Activated CD4-positive, alpha-beta T cell treated with anti-CD3 and anti-CD28 coated beads, Interleukin-2, amount 10 ng/mL, durations not matched to agents 24 days and 14 days (primary cell): Measurements from ENCODE around the gene OR10D3. TPM values are rescaled to one million over a fixed set of nuclear protein-coding genes. Genes with fewer than 3 reads are reported as not detected.
"Not testable (repeated sequence)": the region's sequence is repeated elsewhere in the genome, so short reads cannot be mapped to it uniquely, and the experiment has no call there.

Source experiments
- DNase-seq: peaks from one replicate; pipeline ENCODE4 v3.0.0; 2022
- H3K27ac Mint-ChIP-seq: one replicate; pipeline ENCODE4 v1.8.0; 2022; ENCODE audit warnings: mild to moderate bottlenecking, mixed read lengths
- H3K27me3 Mint-ChIP-seq: one replicate; pipeline ENCODE4 v1.8.0; 2022; ENCODE audit warnings: mixed read lengths
- H3K36me3 Mint-ChIP-seq: one replicate; pipeline ENCODE4 v1.8.0; 2022; ENCODE audit warnings: low read depth, mild to moderate bottlenecking, mixed read lengths
- H3K4me1 Mint-ChIP-seq: one replicate; pipeline ENCODE4 v1.8.0; 2021; ENCODE audit warnings: mixed read lengths
- H3K4me3 Mint-ChIP-seq: one replicate; pipeline ENCODE4 v1.8.0; 2022; ENCODE audit warnings: mild to moderate bottlenecking, moderate library complexity, mixed read lengths
- H3K9me3 Mint-ChIP-seq: one replicate; pipeline ENCODE4 v1.8.0; 2021; ENCODE audit warnings: mixed read lengths
- intact Hi-C: fragments of 100-400 bp; cut with micrococcal nuclease; formaldehyde crosslinking; loops from one replicate; pipeline ENCODE4 v1.15.1; 2023
- total RNA-seq: library from RNA; stranded (reverse); gene quantifications from 2 replicates; pipeline ENCODE4 v1.2.3, GENCODE V29; 2022

The OR10D3 gene
- total RNA-seq, 1 donor from 2014 or later, result not detected

DNA sequence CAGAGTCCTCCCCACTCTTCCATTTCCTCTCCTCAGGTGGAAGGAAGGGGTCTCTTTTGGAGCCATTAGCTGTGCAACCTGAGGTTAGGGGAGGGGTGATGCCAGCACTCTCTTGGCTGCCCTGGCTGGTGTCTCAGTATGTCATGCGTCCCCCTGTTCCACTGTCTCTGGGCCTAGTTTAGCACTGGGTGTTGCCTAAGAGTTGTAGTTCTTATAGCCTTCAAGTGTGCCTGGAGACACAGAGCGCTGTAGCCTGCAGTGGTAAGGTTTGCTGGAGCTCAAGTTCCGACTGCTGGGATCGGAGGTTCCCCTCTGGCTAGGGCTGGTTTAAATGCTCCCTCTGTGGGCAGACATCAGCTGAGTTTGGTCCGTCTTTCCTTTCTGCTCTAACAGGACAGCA lies 20.9 kb downstream of the OR10D3 start:
- Mint-ChIP-seq H3K4me3 (no peak overlapping the region), H3K36me3 (no peaks in the 10 kb centered on the region), H3K9me3 (no peaks in the 10 kb centered on the region), H3K4me1 (no peaks in the 10 kb centered on the region), H3K27ac (no peak overlapping the region), H3K27me3 (peaks cover 2% of the 10 kb centered on the region)
- no peak for DNase-seq
- intact Hi-C loops, result no loop called here

DNA sequence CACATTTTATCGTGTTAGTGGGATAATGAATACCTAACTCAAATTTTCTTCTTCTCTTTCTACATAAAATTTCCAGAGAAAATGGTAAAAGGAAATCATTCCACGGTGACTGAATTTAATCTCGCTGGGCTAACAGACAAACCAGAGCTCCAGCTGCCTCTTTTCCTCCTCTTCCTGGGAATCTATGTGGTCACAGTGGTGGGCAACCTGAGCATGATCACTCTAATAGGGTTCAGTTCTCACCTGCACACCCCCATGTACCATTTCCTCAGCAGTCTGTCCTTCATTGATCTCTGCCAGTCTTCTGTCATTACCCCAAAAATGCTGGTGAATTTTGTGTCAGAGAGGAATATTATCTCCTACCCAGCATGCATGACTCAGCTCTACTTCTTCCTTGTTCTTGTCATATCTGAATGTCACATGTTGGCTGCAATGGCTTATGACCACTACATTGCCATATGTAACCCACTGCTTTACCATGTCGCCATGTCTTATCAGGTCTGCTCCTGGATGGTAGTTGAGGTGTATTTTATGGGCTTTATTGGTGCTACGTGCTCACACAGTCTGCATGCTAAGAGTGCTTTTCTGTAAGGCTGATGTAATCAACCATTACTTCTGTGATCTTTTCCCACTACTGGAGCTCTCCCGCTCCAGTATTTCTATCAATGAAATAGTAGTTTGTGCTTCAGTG lies 24.1 kb downstream of the OR10D3 start:
- peaks cover 2% of the 10 kb centered on the region for H3K27me3 Mint-ChIP-seq
- H3K36me3 Mint-ChIP-seq, result no peaks in the 10 kb centered on the region
- no peak overlapping the region for H3K27ac Mint-ChIP-seq
- H3K4me1 Mint-ChIP-seq, result no peaks in the 10 kb centered on the region
- intact Hi-C loops, result no loop called here
- no peaks in the 10 kb centered on the region for H3K9me3 Mint-ChIP-seq
- DNase-seq, result no peak
- H3K4me3 Mint-ChIP-seq, result no peak overlapping the region

GRCh38 chr11:124209824-124210357 lies 26.7 kb downstream of the OR10D3 start:
- Mint-ChIP-seq H3K4me3 (no peak overlapping the region), H3K4me1 (no peaks in the 10 kb centered on the region), H3K9me3 (no peaks in the 10 kb centered on the region), H3K27me3 (peaks cover 2% of the 10 kb centered on the region), H3K27ac (no peak overlapping the region), H3K36me3 (no peaks in the 10 kb centered on the region)
- no peak for DNase-seq
- intact Hi-C loops, result no loop called here

GRCh38 chr11:124210421-124210820 lies 27.3 kb downstream of the OR10D3 start:
- H3K36me3 Mint-ChIP-seq, result no peaks in the 10 kb centered on the region
- no peaks in the 10 kb centered on the region for H3K4me1 Mint-ChIP-seq
- intact Hi-C loops, result no loop called here
- H3K9me3 Mint-ChIP-seq, result no peaks in the 10 kb centered on the region
- H3K27me3 Mint-ChIP-seq, result peaks cover 2% of the 10 kb centered on the region
- H3K4me3 Mint-ChIP-seq, result no peak overlapping the region
- no peak for DNase-seq
- no peak overlapping the region for H3K27ac Mint-ChIP-seq

GRCh38 chr11:124211321-124211720 lies 28.2 kb downstream of the OR10D3 start:
- intact Hi-C loops, result no loop called here
- Mint-ChIP-seq H3K9me3 (no peaks in the 10 kb centered on the region), H3K36me3 (no peaks in the 10 kb centered on the region), H3K27ac (no peak overlapping the region), H3K27me3 (peaks cover 2% of the 10 kb centered on the region), H3K4me1 (no peaks in the 10 kb centered on the region), H3K4me3 (no peak overlapping the region)
- no peak for DNase-seq

GRCh38 chr11:124214027-124214426 lies 30.9 kb downstream of the OR10D3 start:
- no peak overlapping the region for H3K4me3 Mint-ChIP-seq
- H3K27me3 Mint-ChIP-seq, result peaks cover 2% of the 10 kb centered on the region
- DNase-seq, result no peak
- no peaks in the 10 kb centered on the region for H3K9me3 Mint-ChIP-seq
- H3K4me1 Mint-ChIP-seq, result no peaks in the 10 kb centered on the region
- no peak overlapping the region for H3K27ac Mint-ChIP-seq
- H3K36me3 Mint-ChIP-seq, result no peaks in the 10 kb centered on the region
- intact Hi-C loops, result no loop called here

DNA sequence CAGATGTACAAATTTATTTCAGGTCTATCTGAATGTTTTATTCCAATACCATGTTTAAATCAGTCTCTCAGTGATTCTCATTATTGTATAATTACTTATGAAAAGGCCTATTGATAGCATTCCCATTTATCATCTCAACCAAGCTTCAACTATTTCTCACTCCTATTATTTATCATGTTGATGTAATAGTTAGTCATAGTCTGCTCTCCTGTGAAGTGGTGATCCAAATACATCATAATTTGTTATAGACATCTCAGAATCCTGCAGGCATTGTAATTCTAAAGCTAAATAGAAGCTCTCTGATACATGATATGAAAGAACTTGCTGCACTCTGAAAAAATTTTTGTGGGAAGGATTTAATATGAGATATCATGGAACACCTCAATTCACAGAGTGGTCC lies 36.0 kb downstream of the OR10D3 start:
- H3K36me3 Mint-ChIP-seq, result no peaks in the 10 kb centered on the region
- no peaks in the 10 kb centered on the region for H3K9me3 Mint-ChIP-seq
- H3K27ac Mint-ChIP-seq, result no peak overlapping the region
- no peaks in the 10 kb centered on the region for H3K4me1 Mint-ChIP-seq
- no peak for DNase-seq
- no peaks in the 10 kb centered on the region for H3K27me3 Mint-ChIP-seq
- H3K4me3 Mint-ChIP-seq, result no peak overlapping the region
- intact Hi-C loops, result no loop called here

GRCh38 chr11:124222407-124222806 lies 39.3 kb downstream of the OR10D3 start:
- Mint-ChIP-seq H3K4me3 (no peak overlapping the region), H3K36me3 (no peaks in the 10 kb centered on the region), H3K27me3 (no peaks in the 10 kb centered on the region), H3K9me3 (no peaks in the 10 kb centered on the region), H3K27ac (no peak overlapping the region), H3K4me1 (no peaks in the 10 kb centered on the region)
- DNase-seq, result no peak
- intact Hi-C loops, result no loop called here

DNA sequence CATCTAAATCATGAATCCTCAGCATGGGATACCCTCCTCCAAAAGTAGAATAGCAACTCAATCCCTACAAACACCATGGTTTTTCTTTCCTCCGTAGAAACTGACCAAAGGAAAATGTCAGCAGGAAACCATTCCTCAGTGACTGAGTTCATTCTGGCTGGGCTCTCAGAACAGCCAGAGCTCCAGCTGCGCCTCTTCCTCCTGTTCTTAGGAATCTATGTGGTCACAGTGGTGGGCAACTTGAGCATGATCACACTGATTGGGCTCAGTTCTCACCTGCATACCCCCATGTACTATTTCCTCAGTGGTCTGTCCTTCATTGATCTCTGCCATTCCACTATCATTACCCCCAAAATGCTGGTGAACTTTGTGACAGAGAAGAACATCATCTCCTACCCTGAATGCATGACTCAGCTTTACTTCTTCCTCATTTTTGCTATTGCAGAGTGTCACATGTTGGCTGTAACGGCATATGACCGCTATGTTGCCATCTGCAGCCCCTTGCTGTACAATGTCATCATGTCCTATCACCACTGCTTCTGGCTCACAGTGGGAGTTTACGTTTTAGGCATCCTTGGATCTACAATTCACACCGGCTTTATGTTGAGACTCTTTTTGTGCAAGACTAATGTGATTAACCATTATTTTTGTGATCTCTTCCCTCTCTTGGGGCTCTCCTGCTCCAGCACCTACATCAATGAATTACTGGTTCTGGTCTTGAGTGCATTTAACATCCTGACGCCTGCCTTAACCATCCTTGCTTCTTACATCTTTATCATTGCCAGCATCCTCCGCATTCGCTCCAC lies 41.7 kb downstream of the OR10D3 start:
- intact Hi-C loops, H3K9me3 Mint-ChIP-seq, H3K36me3 Mint-ChIP-seq, H3K4me3 Mint-ChIP-seq, H3K27ac Mint-ChIP-seq, H3K4me1 Mint-ChIP-seq, DNase-seq, H3K27me3 Mint-ChIP-seq: not testable (repeated sequence)

DNA sequence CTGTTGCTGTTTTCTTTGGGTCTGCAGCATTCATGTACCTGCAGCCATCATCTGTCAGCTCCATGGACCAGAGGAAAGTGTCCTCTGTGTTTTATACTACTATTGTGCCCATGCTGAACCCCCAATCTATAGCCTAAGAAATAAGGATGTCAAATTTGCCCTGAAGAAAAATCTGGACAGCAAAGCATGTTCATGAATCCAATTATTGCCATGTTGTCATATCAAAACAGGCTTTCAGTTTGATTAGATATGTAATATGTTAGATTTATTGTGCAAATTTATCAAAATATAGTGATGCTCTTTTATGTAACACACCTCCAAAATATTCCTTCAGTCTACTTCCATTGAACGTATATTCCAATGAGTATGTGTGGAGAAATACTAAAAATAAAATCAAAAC lies 42.3 kb downstream of the OR10D3 start:
- Mint-ChIP-seq H3K9me3 (no peaks in the 10 kb centered on the region), H3K4me1 (no peaks in the 10 kb centered on the region), H3K4me3 (no peak overlapping the region), H3K27ac (no peak overlapping the region), H3K36me3 (no peaks in the 10 kb centered on the region), H3K27me3 (peaks cover 2% of the 10 kb centered on the region)
- intact Hi-C loops, result no loop called here
- DNase-seq, result no peak

DNA sequence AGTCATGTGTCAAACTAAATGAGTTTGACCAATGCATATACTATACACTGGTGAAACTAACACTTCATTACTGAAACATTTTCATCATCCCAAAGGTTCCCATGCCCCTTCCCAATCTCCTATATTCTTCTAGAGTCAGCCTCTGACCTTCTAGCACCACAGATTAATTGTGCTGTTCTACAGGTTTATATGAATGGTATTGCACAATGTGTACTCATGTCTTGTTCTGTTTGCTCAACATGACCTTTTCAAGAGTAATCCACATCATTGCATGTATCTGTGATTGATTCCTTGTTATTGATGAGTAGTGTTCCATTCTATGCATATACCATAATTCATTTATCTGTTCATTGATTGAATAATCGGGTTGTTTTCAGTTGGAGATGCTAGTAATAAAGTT lies 50.2 kb downstream of the OR10D3 start:
- Mint-ChIP-seq H3K9me3 (no peaks in the 10 kb centered on the region), H3K4me1 (no peaks in the 10 kb centered on the region), H3K27me3 (peaks cover 2% of the 10 kb centered on the region), H3K4me3 (no peak overlapping the region), H3K27ac (no peak overlapping the region), H3K36me3 (no peaks in the 10 kb centered on the region)
- intact Hi-C loops, result no loop called here
- no peak for DNase-seq

Other genes with a start within 250 kb of the OR10D3 start
- gene OR4D5, start 243.7 kb upstream of the OR10D3 start, total RNA-seq, result not detected in 2 replicates
- not detected in 2 replicates for gene OR6T1, start 239.5 kb upstream of the OR10D3 start, total RNA-seq
- gene OR10S1, start 205.6 kb upstream of the OR10D3 start, total RNA-seq, result not detected in 2 replicates
- gene OR10G6, start 188.2 kb upstream of the OR10D3 start, total RNA-seq, result not detected in 2 replicates
- not detected in 2 replicates for gene OR10G4, start 170.3 kb upstream of the OR10D3 start, total RNA-seq
- gene OR10G9, start 160.3 kb upstream of the OR10D3 start, total RNA-seq, result not detected in 2 replicates
- not detected in 2 replicates for gene OR10G8, start 156.5 kb upstream of the OR10D3 start, total RNA-seq
- not detected in 2 replicates for gene OR10G7, start 142.0 kb upstream of the OR10D3 start, total RNA-seq
- 6.5 and 6.8 TPM in 2 replicates for gene VWA5A, start 67.9 kb upstream of the OR10D3 start, total RNA-seq
- gene OR8G1, start 57.8 kb downstream of the OR10D3 start, total RNA-seq, result not detected in 2 replicates
- not detected in 2 replicates for gene OR8G5, start 73.0 kb downstream of the OR10D3 start, total RNA-seq
- gene OR8D1, start 130.6 kb downstream of the OR10D3 start, total RNA-seq, result not detected in 2 replicates
- not detected in 2 replicates for gene OR8D2, start 136.9 kb downstream of the OR10D3 start, total RNA-seq
- gene OR8B2, start 201.2 kb downstream of the OR10D3 start, total RNA-seq, result not detected in 2 replicates
- gene OR8B3, start 215.7 kb downstream of the OR10D3 start, total RNA-seq, result not detected in 2 replicates
- gene OR8B4, start 241.5 kb downstream of the OR10D3 start, total RNA-seq, result not detected in 2 replicates